ENCODE data around the gene MCM10.
"Not testable (repeated sequence)": the region's sequence is repeated elsewhere in the genome, so short reads cannot be mapped to it uniquely, and the experiment has no call there.

MCM10 gene

DNA sequence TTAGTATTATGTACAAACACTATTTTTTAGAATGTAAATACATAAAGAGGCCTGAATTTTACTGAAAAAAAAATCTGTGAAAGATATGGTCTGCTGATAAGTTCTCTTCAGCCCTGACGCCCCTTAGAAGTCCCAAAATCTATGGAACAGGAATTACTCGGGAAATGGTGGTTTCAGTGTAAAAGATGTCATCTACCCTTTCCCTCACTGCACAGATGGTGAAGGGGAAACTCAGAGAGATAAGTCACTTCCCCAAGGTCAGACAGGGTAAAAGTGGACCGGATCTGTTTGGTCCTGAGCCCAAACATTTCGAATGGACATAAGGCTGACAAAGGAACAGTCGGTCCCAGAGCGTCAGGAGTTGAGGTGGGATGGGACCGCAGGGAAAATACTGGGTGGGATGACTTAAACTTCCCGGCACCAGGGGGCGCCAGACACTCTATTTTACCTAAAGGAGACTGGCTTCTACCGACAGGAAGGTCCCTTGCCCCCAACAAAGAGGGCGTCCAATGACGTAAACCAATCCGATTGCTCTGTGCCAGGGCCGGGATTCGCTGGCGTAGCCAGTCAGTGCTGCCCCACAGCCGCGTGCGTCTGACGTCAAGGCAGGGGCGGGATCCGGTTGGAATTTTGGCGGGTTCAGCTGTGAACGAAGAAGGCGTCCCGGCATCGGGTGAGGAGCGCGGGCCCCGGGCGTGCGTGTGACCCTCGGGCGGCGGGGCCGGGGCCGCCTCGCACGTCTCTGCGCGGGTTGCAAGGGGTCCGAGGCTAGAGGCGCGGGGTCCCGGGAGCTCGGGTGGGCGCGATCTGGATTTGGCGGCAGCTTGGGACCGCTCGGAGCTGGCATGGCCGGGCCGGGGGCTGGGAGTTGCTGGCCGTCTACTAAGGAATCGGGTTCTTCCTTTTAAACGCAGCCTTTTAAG lies at the start of gene MCM10:
TSS of gene MCM10 (plus strand) at position 625 of the 923 bp plus-strand sequence. CDS start 2,645 bp downstream, outside the sequence.
- DNase-seq: peak; percentile 99 to 100

DNA sequence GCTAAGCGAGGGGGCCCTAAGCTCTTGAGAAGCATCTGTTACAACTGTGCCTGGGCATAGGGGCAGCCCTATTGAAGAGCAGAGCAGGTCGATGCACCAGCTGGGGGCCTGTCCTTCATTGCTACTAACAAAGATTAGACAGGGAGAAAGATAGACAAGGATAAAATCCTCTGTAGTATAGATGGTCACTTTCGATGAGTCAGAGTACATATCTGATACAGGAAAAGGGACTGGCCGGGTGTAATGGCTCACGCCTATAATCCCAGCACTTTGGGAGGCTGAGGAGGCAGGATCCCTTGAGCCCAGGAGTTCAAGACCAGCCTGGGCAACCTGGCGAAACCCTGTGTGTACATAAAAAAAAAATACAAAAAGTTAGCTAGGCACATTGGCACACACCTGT lies 47.8 kb upstream of the MCM10 start:
- DNase-seq: no peak

DNA sequence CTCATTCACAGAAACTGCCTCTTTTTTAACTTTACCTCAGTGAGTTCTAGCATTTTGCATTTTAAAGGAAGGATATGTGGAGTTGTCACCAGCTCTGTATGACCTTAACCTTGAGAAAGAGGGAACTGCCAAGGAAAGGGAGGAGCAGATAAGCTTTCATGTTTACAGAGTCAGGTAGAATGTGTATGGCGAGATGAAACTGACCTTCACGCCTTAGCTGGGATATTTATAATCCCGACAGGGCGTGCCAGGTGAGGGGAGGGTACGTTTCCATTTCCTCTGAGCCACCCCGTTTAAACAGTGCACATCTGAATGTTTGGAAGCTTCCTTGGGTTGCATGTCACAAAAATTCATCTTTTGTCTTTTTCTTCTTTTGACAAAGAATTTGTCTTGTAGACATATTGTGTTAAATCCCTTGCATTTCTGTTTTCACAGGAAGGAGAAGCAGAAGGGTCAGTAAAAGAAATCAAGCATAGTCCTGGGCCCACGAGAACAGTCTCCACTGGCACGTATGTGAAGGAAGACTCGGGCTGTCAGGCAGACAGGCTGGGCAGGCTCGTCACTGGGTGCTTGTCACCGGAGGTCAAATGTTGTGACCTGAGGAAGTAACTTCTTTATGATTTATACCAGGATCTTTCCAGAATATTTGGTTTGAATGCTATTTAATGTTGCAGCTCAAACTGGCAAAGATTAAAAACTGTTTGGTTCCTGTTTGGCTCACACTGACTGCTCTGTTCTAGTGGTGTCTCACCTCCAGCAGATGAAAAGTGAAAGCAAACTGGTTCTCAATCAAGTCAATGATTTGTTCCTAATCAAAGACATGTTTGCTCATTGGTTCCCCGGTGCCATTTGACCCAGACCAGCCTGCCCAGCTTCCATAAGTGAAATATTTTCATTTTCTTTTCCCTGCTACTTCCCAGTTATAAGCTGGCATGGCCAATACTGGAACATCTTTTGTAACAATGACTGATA lies 45.2 kb upstream of the MCM10 start:
- no peak for DNase-seq

DNA sequence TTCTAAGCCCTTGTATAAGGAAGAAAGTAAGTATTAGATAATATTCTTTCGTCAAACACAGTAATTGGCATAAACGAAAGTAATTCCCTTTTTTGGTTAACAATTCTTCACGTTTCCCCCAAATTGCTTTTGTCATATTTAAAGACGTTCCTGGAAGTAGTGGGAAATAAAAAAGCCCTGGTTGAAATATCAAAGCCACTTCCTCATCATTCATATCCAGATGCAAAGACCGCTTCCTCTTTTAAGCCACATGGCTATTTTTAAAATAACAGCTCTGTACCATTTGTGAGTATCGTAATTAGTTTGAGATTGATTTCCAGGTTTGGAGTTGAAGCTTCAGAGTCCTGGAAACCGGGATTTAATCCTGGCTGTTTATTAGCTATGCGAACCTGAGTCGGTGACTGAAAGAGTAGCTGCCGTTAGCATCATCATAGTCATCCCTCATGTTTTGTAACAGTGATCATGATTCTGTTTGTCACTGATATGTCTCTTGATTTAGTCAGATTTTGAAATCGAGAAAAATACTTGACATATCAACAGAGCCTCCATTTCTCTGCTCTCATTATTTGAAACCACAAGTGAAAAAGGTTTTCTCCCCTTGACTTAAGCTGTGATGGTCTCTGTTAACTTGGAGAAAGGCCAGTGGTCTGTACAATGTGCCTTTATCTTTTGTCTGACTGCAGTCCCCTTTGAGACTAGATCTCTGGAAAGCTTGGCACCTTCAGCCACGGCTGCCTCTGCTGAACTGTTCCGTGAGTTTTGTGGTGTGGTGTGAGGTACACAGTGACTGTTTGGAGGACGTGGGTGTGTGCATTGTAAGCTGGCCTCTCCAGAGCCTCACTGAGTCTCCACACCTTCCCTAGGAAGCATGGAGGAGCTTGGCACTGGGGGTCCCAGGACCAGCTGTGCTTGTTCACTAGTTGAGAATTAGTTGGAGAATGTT lies 43.2 kb upstream of the MCM10 start:
- peak; percentile 86 to 91 for DNase-seq

DNA sequence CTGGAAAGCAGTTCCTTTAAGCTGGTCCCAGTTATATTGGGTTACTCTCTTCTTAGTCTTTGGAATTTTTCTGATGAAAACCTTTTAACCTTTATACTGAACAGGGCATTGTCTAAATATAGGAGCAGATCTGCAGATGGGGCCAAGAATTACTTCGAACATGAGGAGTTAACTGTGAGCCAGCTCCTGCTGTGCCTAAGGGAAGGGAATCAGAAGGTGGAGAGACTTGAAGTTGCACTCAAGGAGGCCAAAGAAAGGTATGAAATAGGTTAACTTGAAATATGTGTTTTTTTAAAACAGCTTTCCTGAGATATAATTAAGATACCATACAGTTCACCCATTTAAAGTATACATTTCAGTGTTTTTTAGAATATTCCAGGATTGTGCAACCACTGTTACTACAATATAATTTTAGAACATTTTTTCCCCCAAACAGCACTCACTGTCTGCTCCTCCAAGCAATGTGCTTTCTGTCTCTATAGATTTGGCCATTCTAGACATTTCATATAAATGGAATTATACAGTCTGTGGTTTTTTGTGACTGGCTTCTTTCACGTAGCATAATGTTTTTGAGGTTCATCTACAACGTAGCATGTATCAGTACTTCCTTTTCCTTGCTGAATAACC lies 42.5 kb upstream of the MCM10 start:
- DNase-seq: peak; percentile 63 to 71

DNA sequence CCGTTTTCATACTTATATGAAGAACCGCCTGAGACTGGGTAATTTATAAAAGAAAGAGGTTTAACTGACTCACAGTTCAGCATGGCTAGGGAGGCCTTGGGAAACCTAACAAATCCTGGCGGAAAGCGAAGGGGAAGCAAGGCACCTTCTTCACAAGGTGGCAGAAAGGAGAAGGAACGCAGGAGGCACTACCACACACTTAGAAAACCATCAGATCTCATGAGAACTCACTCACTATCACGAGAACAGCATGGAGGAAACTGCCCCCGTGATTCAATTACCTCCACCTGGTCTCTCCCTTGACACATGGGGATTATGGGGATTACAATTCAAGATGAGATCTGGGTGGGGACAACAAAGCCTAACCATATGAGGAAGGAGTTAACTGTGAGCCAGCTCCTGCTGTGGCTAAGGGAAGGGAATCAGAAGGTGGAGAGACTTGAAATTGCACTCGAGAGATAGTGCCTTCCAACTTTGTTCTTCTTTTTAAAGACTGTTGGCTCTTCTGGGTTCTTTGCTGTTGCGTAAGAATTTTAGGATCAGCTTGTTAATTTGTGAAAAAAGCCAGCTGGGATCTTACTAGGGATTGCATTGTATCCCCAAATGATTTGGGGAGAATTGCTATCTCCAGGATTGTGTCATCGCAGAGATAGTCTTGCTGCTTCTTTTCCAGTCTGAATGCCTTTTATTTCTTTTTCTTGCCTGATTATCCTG lies 40.4 kb upstream of the MCM10 start:
- peak; percentile 27 to 35 for DNase-seq

DNA sequence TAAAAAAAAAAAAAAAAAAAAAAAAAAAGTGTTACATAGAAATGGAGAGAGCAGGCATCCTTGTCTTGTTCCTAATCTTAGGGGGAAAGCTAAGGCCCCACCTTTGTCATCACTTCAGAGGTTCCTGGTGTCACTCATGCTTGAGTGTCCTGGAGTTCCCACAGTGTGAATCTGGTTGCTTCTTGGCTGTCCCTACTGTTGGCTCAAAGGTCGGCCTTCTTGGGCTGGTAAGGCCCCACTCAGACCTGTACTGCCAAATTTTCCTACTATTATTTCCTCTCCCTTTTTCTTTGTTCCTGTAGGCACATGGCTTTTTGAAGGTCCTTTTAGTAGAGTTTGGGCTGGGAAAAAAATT lies 39.9 kb upstream of the MCM10 start:
- no peak for DNase-seq

DNA sequence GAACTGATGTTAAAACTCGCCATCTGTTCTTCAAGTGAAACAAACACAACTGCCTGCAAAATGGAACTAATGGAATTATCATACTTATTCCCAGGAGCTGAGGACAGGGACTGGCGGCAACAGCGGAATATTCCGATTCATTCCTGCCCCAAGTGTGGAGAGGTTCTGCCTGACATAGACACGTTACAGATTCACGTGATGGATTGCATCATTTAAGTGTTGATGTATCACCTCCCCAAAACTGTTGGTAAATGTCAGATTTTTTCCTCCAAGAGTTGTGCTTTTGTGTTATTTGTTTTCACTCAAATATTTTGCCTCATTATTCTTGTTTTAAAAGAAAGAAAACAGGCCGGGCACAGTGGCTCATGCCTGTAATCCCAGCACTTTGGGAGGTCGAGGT lies 24.7 kb upstream of the MCM10 start:
- no peak for DNase-seq

DNA sequence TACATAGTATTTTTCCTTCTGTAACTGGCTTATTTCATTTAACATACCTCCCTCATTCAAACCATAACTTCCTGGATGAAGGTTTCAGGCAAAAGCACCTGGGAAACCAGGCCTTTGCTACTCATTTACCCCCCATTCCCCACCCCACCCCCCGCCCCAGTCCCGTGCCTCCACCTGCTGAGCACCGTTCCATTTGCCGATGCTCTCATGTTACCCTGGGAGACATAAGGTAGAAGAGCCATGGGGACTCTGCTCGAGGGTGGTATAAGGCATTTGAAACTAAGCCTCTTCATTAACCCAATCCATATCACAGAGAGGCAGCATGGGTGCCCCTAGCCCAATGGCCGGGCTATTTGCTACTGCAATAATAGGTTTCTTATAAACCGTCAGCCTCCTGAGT lies 22.2 kb upstream of the MCM10 start:
- DNase-seq: no peak

DNA sequence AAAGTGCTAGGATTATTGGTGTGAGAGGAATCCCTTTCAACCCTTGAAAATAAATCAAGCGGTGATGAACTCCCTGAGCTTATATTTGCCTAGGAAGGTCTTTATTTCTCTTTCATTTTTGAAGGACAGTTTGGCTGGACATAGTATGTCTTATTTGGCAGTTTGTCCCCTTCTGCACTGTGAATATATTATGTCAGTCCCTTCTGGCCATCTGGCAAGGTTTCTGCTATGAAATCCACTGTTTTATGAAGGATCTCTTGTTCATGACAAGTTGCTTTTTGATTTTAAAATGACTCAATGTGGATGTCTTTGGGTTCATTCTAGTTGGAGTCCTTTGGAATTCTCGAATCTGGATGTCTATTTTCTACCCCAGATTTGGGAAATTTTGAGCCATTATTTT lies 21.7 kb upstream of the MCM10 start:
- DNase-seq: no peak

DNA sequence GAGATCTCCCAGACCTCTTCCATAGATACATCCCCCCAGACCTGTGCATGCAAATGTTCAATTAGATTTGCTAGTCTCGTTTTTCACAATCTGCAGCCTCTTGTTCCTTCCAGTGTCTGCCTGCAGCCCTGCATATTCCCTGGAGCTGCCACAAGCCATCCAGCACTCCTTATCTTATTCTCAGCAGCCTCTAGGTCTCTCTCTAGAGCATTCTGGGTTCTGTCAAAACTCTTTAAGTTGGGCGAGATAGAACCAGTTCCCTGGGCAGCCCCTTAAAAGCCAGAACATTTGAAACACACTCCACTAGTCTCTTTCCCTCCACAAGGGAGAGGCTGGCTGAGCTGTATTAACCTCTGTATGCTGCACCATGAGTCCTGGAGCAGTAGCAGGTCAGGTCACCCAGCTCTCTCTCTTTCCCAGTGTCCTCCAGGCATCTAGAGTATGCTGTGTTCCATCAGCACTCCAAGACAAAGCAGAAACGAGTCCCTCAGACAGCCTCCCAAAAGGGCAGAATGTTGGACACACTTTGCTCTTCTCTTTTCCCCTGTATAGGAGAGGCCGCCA lies 20.6 kb upstream of the MCM10 start:
- DNase-seq: no peak

DNA sequence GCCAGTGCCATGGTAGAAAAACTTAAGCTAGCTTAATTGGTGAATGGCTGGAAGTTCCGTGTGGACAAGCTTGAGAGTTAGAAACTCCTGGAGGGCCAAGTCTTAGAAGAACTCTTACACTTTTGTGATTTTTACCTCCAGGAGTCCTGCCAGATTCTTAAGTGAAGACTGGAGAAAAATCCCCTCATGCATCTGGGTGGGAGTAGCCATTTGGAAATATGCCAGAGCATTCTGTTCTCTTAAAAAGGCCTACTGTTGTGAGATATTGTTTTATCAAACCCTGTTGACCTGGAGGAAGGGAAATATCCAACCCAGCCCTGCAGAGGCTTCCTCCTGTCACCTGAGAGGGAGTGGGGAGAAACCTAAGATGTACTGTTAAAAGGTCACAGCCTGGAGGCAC lies 17.6 kb upstream of the MCM10 start:
- DNase-seq: no peak

DNA sequence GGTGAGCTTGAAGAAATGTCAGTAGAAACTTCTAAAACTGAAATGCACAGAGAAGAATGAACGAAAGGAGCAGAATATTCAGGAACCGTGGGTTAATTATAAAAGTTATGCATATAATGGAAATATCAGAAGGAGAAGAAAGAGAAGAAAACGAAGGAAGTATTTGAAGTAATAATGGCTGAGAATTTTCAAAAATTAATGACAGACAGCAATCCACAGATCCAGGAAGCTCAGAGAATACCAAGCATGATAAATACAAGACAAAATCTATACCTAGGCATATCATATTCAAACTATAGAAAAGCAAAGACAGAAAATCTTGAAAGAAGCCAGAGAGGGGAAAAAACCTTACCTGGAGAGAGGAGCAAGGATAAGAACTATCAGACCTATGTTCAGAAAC lies 16.5 kb upstream of the MCM10 start:
- no peak for DNase-seq

DNA sequence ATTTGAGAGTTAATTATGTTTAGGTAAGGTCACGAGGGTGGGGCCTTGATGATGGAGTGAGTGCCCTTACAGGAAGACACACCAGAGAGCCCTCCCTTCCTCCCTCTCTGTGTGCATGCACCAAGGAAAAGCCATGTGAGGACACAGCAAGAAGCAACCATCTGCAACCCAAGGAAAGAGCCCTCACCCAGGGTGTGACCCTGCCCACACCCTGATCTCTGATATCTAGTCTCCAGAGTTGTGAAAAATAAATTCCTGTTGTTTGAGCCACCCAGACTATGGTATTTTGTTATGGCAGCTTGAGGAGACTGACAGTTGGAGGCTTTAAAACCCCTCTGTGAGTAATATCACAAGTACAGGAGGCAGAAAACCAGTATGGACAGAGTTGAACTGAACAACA lies 15.0 kb upstream of the MCM10 start:
- DNase-seq: no peak

DNA sequence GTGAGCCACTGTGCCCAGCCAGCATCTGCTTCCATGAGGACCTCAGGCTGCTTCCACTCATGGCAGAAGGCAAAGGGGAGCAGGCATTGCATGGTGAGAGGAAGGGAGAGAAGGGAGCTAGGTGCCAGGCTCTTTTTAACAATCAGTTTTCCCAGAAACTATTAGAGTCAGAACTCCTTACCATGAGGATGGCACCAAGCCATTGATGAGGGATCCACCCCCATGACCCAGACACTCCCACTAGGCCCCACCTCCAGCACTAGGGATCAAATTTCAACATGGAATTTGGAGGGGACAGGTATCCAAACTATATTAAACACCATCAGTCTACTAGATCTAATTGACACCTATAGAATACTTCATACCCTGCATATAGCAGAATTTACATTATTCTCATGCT lies 14.2 kb upstream of the MCM10 start:
- no peak for DNase-seq

DNA sequence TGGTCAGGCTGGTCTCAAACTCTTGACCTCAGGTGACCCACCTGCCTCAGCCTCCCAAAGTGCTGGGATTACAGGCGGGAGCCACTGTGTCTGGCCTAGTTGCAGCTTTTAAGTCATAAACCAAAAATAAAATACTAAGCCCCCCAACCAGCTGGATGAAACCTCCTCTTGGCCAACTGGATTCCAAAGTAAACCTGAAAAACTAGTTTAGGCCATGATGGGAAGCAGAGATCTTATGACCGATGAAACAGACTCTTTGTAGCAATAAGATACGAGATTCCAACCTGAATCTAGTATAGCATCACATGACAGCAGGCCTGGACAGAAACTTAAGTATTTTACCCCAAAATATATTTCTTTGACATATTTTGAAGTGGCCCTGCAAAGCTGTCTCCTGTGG lies 9.1 kb upstream of the MCM10 start:
- DNase-seq: no peak

DNA sequence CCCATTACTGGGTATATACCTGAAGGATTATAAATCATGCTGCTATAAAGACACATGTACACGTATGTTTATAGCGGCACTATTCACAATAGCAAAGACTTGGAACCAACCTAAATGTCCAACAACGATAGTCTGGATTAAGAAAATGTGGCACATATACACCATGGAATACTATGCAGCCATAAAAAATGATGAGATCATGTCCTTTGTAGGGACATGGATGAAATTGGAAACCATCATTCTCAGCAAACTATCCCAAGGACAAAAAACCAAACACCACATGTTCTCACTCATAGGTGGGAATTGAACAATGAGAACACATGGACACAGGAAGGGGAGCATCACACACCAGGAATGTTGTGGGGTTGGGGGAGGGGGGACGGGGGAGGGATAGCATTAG lies 5.5 kb upstream of the MCM10 start:
- DNase-seq: not testable (repeated sequence)

DNA sequence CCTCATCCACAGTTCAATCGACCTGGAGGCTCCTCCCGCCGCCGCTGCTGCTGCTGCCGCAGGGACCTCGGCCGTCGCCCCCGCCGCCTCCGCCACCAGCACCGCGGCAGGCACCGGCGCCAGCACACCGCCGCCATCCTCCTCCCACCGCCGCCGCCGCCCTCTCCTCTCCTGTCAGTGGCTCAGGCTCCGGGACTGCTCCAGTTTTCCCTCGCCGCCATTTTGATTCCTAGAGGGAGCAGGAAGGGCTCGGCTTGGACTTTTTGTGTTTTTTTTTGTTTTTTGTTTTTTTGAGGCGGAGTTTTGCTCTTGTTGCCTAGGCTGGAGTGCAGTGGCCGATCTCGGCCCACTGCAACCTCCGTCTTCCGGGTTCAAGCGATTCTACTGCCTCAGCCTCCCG lies 3.0 kb upstream of the MCM10 start:
- no peak for DNase-seq

DNA sequence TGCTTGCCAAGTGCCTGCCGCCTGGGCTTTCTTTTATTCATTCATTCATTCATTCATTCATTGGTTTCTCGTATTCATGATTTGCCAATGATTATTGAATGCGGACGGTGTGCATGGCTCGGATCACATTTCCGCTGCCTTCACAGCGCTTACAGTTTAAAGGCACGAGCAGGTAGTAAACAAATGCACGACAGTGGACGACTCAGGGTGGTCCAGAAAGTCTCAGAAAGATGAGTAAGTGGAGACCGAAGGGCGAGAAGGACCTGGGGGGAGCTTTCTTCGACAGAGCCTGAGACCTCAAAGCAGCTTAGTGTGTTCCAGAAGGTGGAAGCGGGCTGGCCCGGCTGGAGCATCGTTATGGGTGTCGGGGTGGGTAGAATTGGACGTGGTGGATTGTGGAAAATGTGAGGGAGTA lies 506 bp downstream of the MCM10 start:
- DNase-seq: no peak

DNA sequence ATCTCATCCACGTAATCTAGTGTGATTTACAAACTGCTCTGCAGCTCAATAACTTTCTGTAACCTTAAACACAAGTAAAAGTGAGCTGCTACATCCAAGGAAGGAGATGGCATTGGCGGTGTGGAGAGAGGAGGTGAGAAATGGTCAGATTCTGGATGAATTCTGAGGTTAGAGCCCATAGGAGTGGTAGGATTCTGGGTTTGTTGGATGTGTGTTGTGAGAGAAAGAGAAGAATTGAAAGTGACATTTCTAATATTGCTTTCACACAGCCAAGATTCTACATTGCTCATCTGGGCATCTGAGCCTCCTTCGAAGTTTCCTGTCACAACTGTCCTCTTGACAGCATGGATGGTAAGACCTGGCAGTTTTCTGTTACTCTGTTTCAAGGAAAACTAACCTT lies 2.5 kb downstream of the MCM10 start:
- DNase-seq: no peak

DNA sequence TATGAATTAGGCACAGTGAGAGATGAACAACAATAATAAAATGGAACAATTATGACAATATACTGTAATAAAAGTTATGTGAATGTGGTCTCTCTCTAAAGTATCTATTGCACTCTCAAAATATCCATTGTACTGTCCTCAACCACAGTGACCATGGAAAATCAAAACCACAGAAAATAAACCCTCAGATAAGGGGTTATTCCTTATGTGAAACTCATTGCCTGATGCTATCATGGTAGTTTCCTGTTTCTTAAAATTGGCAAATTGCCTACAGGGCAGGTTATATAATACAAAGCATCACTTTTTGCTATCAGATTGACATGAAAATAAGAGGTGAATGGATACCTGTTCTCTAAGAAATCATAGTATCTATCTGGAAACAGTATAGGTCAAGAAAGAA lies 3.8 kb downstream of the MCM10 start:
- DNase-seq: no peak
